B cell (primary cell): ENCODE data around the gene CD44. TPM values are rescaled to one million over a fixed set of nuclear protein-coding genes. Genes with fewer than 3 reads are reported as not detected.
"Not testable (repeated sequence)": the region's sequence is repeated elsewhere in the genome, so short reads cannot be mapped to it uniquely, and the experiment has no call there.

Source experiments
- ATAC-seq: fragments of 200-7000 bp; cut with Tn5 transposase; one replicate; pipeline ENCODE4 v1.10.0; 2021; ENCODE audit warnings: low read depth, mild to moderate bottlenecking, moderate number of reproducible peaks, moderate library complexity
- CTCF ChIA-PET: fragments of 350-600 bp; sonication (Branson Sonifier 250); formaldehyde crosslinking; loops from one replicate; lab custom pipeline; 2021; ENCODE audit warnings: antibody characterized with exemption, inconsistent platforms; lab: Charles Lee
- POLR2A ChIA-PET: fragments of 350-600 bp; sonication (Branson Sonifier 250); formaldehyde crosslinking; loops from one replicate; lab custom pipeline; 2021; ENCODE audit warnings: antibody characterized with exemption; lab: Charles Lee
- DNase-seq: peaks from one replicate; pipeline ENCODE4 v3.0.0; 2013
- H2AFZ ChIP-seq: 2 replicates; pipeline ENCODE4 v1.6.1; 2012; ENCODE audit warnings: mild to moderate bottlenecking, low read depth, low read length; ENCODE audit not compliant: insufficient read depth, poor library complexity, severe bottlenecking
- H3K27ac ChIP-seq, 2 donors: 1 replicate in 1 of 2; 2 replicates in 1 of 2; pipeline ENCODE4 v1.5.1; 2012 to 2013; ENCODE audit warnings: low read length in 2 of 2, mild to moderate bottlenecking in 2 of 2, moderate library complexity in 1 of 2
- H3K27me3 ChIP-seq, 4 experiments: fragments of 200-600 bp in 1 of 4; sonication (generic) in 1 of 4; replicated peaks in 1 of 4; 1 replicate in 2 of 4; 2 replicates in 2 of 4; pipeline versions ENCODE4 v1.6.1 to v1.7.0; 2013 to 2016; ENCODE audit warnings: low read length in 3 of 4, mild to moderate bottlenecking in 2 of 4, mixed read lengths in 1 of 4, moderate library complexity in 1 of 4; ENCODE audit not compliant: insufficient read depth in 4 of 4, control insufficient read depth in 3 of 4; ENCODE audit errors: control extremely low read depth in 1 of 4
- H3K36me3 ChIP-seq, 2 experiments: replicated peaks in 1 of 2; 1 replicate in 1 of 2; 2 replicates in 1 of 2; pipeline versions ENCODE4 v1.6.1 to v1.7.1; 2013; ENCODE audit warnings: low read length in 1 of 2; ENCODE audit not compliant: insufficient read depth in 2 of 2, control insufficient read depth in 1 of 2; ENCODE audit errors: control extremely low read depth in 1 of 2, extremely low read depth in 1 of 2
- H3K4me1 ChIP-seq, 2 donors: fragments of 200-600 bp in 1 of 2; sonication (generic) in 1 of 2; 1 replicate in 1 of 2; 2 replicates in 1 of 2; pipeline versions ENCODE4 v1.5.1 to v1.6.1; 2013 to 2017; ENCODE audit warnings: low read length in 2 of 2; ENCODE audit not compliant: control insufficient read depth in 2 of 2, insufficient read depth in 2 of 2
- H3K4me2 ChIP-seq: replicated peaks from 2 replicates; pipeline ENCODE3; 2012; ENCODE audit warnings: mild to moderate bottlenecking, low read depth, low read length; ENCODE audit not compliant: poor library complexity, severe bottlenecking
- H3K4me3 ChIP-seq, 5 experiments: fragments of 200-600 bp in 1 of 5; sonication (generic) in 1 of 5; 1 replicate in 3 of 5; 2 replicates in 2 of 5; pipeline versions ENCODE4 v1.5.1 to v1.7.0; 2011 to 2016; ENCODE audit warnings: low read length in 4 of 5, mild to moderate bottlenecking in 4 of 5, low read depth in 2 of 5, control low read depth in 1 of 5, moderate library complexity in 1 of 5; ENCODE audit not compliant: insufficient read depth in 1 of 5; ENCODE audit errors: control extremely low read depth in 1 of 5, extremely low read depth in 1 of 5
- H3K79me2 ChIP-seq: fragments of 200-600 bp; sonication (generic); one replicate; pipeline ENCODE4 v1.6.0; 2016; ENCODE audit warnings: low read length; ENCODE audit not compliant: control insufficient read depth, insufficient read depth
- H3K9ac ChIP-seq: fragments of 200-600 bp; sonication (generic); 2 replicates; pipeline ENCODE4 v1.6.1; 2017; ENCODE audit warnings: mild to moderate bottlenecking, low read length, moderate library complexity
- H3K9me3 ChIP-seq, 3 donors: one replicate each; pipeline versions ENCODE4 v1.6.1 to v1.7.1; 2013; ENCODE audit warnings: low read length in 2 of 3; ENCODE audit not compliant: control insufficient read depth in 2 of 3, insufficient read depth in 1 of 3; ENCODE audit errors: control extremely low read depth in 1 of 3
- H4K20me1 ChIP-seq: 2 replicates; pipeline ENCODE4 v1.6.0; 2012; ENCODE audit warnings: mild to moderate bottlenecking, low read length; ENCODE audit not compliant: insufficient read depth, control insufficient read depth, poor library complexity, severe bottlenecking
- H3K27ac Mint-ChIP-seq: one replicate; pipeline ENCODE4 v1.8.0; 2021; ENCODE audit warnings: mixed read lengths
- H3K27me3 Mint-ChIP-seq: one replicate; pipeline ENCODE4 v1.8.0; 2021; ENCODE audit warnings: mixed read lengths
- H3K4me1 Mint-ChIP-seq: one replicate; pipeline ENCODE4 v1.8.0; 2021; ENCODE audit warnings: mixed read lengths
- H3K4me3 Mint-ChIP-seq: one replicate; pipeline ENCODE4 v1.8.0; 2021; ENCODE audit warnings: mixed read lengths
- H3K9me3 Mint-ChIP-seq: one replicate; pipeline ENCODE4 v1.8.0; 2022; ENCODE audit warnings: mixed read lengths; ENCODE audit not compliant: insufficient read depth
- CTCF ChIP-seq: fragments of 200-600 bp; IDR thresholded peaks from one replicate; pipeline ENCODE4 v1.8.0; 2022; ENCODE audit warnings: antibody characterized with exemption, mild to moderate bottlenecking
- EZH2 ChIP-seq: IDR thresholded peaks from 2 replicates; pipeline ENCODE4 v1.6.1; 2012; ENCODE audit warnings: borderline replicate concordance, low read depth, mild to moderate bottlenecking, moderate library complexity, low read length; ENCODE audit not compliant: insufficient read depth, poor library complexity, severe bottlenecking
- WGBS: methylation state at CpG from one replicate; pipeline ENCODE4 v1.1.5; 2013; ENCODE audit warnings: missing lambda C conversion rate; ENCODE audit not compliant: insufficient coverage; 5-methylcytosine and 5-hydroxymethylcytosine counted together
- intact Hi-C: fragments of 100-400 bp; cut with micrococcal nuclease; formaldehyde crosslinking; loops from one replicate; pipeline ENCODE4 v1.10.0; 2022
- polyA plus RNA-seq: library from polyadenylated mRNA; depleted of rRNA; stranded (reverse); fragments of >200 nt; gene quantifications from 2 replicates; pipeline ENCODE4 v1.2.3, GENCODE V29; 2012
- total RNA-seq, 2 donors: library from RNA; stranded (reverse); fragments of 120-200 nt in 1 of 2; gene quantifications; 1 replicate in 1 of 2; 2 replicates in 1 of 2; pipeline versions ENCODE4 v1.2.3 to v1.2.4, GENCODE V29; 2013 to 2022

Gene CD44
- total and polyA plus RNA-seq, 2 donors (not counting 1 experiment from before 2014, with no cell fraction given), result 261 to 896 TPM

- no peaks in the 10 kb centered on the region for H4K20me1 ChIP-seq
- Mint-ChIP-seq H3K27me3 (no peaks in the 10 kb centered on the region), H3K9me3 (no peaks in the 10 kb centered on the region), H3K4me3 (peak overlapping the region; percentile 74), H3K4me1 (peaks cover 69% of the 10 kb centered on the region), H3K27ac (peak overlapping the region; percentile 88)
- H3K4me1 ChIP-seq, result peaks cover 62 to 65% of the 10 kb centered on the region in 2 donors
- H3K79me2 ChIP-seq, result peaks cover 6% of the 10 kb centered on the region
- ChIA-PET POLR2A (interaction anchor here (1.2 kb wide), 1 partner anchor 11 kb away, joined by 3 read pairs; no protein-coding TSS in a partner anchor), CTCF (no interaction called here)
- no peak overlapping the region for H2AFZ ChIP-seq
- 0% methylated on average over 2 of the region's 2 CpGs for WGBS
- peak overlapping the region; percentile 20 to 55 for H3K27ac ChIP-seq
- peak; percentile 72 for DNase-seq
- peak; percentile 93 for ATAC-seq
- peak overlapping the region; percentile 61 for H3K4me2 ChIP-seq
- no peaks in the 10 kb centered on the region for H3K9me3 ChIP-seq
- no peaks in the 10 kb centered on the region for H3K36me3 ChIP-seq
- H3K4me3 ChIP-seq, result peak overlapping the region in 2 of 5 experiments; percentile 4 to 34
- peak overlapping the region; percentile 17 for H3K9ac ChIP-seq
- intact Hi-C loops, result loop anchor here (2.0 kb wide), 2 partner anchors 16 to 18 kb away; no protein-coding TSS in a partner anchor
- TF ChIP-seq CTCF, result no peak
- TF ChIP-seq EZH2, result no peak
- H3K27me3 ChIP-seq, result no peaks in the 10 kb centered on the region
These were observed 32.4 kb upstream of the CD44 start for GRCh38 chr11:35106595-35106994.

- Histone ChIP-seq H3K4me2 (peak overlapping the region; percentile 61), H3K4me3 (no peak overlapping the region), H3K79me2 (peaks cover 11% of the 10 kb centered on the region), H3K9me3 (no peaks in the 10 kb centered on the region), H2AFZ (no peak overlapping the region), H3K9ac (no peak overlapping the region), H3K27ac (peak overlapping the region in 1 of 2 donors; percentile 3), H3K36me3 (no peaks in the 10 kb centered on the region), H3K4me1 (peaks cover 65 to 72% of the 10 kb centered on the region in 2 donors), H4K20me1 (no peaks in the 10 kb centered on the region), H3K27me3 (no peaks in the 10 kb centered on the region)
- Mint-ChIP-seq H3K4me1 (peaks cover 76% of the 10 kb centered on the region), H3K4me3 (peak overlapping the region; percentile 40), H3K9me3 (no peaks in the 10 kb centered on the region), H3K27ac (peak overlapping the region; percentile 34), H3K27me3 (no peaks in the 10 kb centered on the region)
- TF ChIP-seq EZH2 (no peak), CTCF (no peak)
- DNase-seq (no peak), ATAC-seq (no peak)
- no CpG with 5 or more reads among the region's 2 CpGs for WGBS
- ChIA-PET POLR2A (interaction anchor here (1.0 kb wide), 1 partner anchor 51 kb away, joined by 12 read pairs; no protein-coding TSS in a partner anchor), CTCF (interaction anchor here (0.7 kb wide), 1 partner anchor 20 kb away, joined by 3 read pairs; no protein-coding TSS in a partner anchor)
- intact Hi-C loops, result loop anchor here (2.0 kb wide), 2 partner anchors 15 to 19 kb away; no protein-coding TSS in a partner anchor
These were observed 31.1 kb upstream of the CD44 start for GRCh38 chr11:35107861-35108260.

GRCh38 chr11:35108336-35108735 lies 30.6 kb upstream of the CD44 start:
- H3K27me3 ChIP-seq, H3K9me3 Mint-ChIP-seq, H3K9ac ChIP-seq, intact Hi-C loops, H3K36me3 ChIP-seq, H3K27me3 Mint-ChIP-seq, H3K9me3 ChIP-seq, H2AFZ ChIP-seq, H3K4me3 ChIP-seq, DNase-seq, H4K20me1 ChIP-seq, CTCF ChIA-PET, POLR2A ChIA-PET, H3K4me3 Mint-ChIP-seq, ATAC-seq, H3K27ac ChIP-seq, H3K4me2 ChIP-seq: not testable (repeated sequence)
- WGBS, result no CpG with 5 or more reads among the region's 1 CpG
- peaks cover 12% of the 10 kb centered on the region for H3K79me2 ChIP-seq
- H3K4me1 ChIP-seq, result peaks cover 65 to 72% of the 10 kb centered on the region in 2 donors
- Mint-ChIP-seq H3K27ac (peak overlapping the region; percentile 60), H3K4me1 (peaks cover 78% of the 10 kb centered on the region)
